Stimulated activated CD8-positive, alpha-beta memory T cell treated with anti-CD3 and anti-CD28 coated beads, Interleukin-15, amount 100 ng/mL, for 48 hours (primary cell): ENCODE results near the gene CCDC88C.

Experiments used
- DNase-seq, 2 donors: peaks; one replicate each; pipeline ENCODE4 v3.0.0-alpha.2; 2020; ENCODE audit warnings: low read depth in 2 of 2

The CCDC88C gene

DNA sequence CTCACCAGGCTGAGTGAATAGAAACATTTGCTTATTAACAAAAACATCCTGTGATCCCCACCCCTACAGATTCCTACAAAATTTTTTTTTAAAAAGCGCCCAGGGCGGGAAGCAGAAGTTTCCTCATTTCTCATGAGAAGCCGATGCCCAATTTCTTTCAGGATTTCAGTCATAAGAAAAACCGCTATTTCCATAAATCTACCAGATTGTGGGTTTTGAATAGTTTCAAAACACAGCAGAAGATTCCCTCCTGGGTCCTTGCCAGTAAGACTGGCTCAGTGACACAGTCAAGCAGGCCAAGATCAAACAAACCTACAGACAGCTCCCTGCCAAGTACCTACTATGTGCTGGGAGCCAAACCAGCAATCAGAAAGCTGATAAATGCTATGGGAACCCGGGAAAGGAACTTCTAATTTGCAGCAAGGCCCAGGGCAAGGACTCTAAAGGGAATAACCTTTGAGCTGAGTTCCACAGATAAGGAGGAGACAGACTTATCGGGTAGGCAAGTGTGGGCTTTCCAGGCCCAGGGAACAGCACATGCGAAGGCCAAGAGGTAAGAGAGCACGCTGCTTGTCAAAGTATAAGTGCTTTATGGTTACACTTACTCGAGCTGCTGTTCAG, 68.7 kb downstream of the CCDC88C start:
- DNase-seq, result no peak

DNA sequence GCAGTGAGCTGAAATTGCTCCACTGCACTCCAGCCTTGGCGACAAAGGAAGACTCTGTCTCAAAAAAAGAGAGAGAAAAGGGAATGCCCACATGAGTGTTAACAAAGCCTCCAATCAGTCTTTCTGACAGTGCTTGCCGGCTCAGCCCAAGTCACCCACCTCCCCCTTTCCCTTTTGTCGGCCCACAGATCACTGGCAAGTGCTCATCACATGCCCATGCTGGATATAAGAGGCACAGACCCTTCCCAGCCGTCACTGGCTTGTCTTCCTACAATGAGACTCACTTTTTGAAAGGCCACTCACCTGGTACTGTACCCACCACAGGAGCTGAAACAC, 70.8 kb downstream of the CCDC88C start:
- no peak for DNase-seq

DNA sequence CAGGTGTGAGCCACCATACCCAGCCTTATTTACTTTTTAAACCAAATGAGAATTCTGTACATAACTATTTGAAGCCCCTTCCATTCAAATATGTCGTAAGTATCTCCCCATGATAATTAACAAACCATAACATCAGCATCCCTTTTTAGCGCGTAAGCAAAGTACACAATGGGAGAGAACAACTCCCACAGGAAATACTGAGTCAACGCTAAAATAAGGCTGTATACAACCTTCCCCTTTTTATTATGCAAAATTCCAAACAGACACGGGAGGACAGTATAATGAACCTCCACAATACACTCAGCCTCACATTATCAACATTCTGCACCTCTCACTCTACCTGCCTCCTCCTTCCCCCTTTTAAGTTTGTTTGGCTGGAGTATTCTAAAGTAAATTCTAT, 73.5 kb downstream of the CCDC88C start:
- no peak for DNase-seq

DNA sequence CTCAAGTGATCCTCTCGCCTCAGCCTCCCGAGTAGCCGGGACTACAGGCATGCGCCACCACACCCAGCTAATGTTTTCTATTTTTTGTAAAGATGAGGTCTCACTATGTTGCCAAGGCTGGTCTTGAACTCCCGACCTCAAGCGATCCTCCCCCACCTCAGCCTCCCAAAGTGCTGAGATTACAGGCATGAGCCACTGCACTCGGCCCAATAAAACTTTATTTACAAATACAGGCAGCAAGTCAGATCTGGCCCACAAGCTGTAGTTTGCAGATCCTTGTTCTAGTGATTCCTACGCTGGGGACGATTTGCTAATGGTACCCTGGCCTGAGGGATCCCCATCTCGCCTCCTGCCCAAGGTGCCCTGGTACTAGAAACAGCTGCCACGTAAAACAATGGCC, 74.6 kb downstream of the CCDC88C start:
- no peak for DNase-seq

DNA sequence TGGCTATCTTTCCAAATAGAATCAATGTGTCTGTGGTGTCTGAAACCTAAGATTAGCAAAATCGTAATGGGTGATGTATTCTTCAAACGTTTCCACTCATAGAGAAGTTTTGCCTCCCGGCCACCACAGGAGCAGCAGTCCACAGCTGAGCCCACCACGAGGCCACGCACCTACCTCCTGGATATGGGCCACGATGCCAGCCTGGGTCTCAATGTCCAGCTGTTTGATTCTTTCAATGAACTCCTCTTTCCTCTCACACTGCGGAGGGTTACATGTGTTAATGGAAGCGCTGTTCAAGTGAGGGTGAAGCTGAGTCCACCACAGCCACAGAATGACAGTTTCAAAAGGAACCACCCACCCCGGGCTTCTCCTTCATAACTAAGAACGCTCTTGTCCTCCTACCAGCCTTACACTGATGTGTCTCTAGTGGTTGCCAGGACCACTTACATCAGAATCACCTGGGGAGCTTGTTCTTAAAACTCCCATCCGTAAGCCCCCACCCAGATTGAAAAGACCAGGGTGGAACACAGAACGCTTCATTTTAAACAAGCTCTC, 75.3 kb downstream of the CCDC88C start:
- DNase-seq, result no peak

DNA sequence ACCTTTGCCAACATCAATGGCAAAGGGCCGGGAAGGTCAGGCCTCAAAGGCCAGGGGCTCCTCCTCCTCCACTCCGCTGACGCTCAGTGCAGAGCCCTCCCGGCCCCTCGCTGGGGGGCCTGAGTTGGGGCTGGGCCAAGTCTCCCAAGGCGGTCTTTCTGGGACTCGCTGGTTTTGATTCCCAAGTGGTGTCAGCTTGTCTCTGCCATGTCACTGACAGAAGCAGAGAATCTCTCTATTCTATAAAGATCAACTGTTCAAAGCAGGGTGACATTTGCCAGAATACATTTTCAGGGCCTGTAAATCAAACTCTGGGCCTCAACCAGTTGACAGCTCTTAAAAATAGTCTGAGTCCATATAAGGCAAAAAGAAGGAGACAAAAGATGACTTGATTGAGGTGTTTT, 75.9 kb downstream of the CCDC88C start:
- DNase-seq, result no peak

DNA sequence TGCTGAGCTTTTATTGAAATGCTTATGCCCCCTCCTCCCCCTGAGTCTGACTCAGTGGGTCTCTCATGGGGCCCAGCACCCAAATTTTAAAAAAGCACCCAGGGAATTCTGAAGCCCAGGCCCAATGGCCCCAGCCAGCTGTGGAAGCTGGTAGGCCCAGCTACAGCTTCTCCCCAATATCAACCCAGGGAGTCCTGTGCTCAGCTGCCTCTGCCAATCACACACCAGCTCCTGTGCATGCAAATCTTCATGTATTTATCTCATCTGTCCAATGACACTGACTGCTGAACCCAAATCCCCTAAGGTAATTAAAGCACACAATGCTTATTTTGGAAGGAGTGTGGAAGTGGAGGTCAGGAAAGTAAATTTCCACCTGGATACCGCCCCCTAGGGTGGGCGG, 76.3 kb downstream of the CCDC88C start:
- no peak for DNase-seq

DNA sequence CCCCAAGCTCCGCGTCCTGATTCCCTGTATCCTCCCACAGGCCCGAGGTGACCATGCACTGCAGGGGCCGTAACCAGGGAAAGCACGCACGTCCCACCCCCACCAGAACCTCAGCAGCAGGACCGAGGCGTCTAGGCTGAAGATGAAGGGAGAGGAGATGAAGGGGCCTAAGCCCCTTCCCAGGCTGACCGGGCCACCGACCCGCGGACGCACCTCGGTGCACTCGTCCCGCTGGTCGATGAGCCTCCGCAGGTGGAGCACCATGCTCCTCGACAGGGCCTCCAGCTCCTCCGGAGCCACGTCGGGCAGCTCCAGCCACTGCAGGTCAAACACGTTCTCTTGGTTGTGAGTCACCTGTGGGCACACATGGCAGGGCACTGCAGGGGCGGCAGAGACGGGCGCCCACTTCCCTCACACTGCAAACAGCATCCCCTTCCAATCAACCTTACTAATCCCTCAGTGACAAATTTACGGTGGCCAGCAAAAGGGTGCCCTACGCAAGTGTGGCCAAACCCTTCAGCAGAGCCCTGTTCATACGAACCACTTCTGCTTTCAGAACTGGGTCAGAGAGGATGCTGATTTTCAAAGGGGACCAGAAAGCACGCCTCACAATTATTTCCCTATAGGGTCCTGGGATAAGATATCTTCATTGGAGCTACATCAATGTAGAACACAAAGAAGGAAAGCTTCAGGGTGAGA, 77.8 kb downstream of the CCDC88C start:
- DNase-seq, result no peak

DNA sequence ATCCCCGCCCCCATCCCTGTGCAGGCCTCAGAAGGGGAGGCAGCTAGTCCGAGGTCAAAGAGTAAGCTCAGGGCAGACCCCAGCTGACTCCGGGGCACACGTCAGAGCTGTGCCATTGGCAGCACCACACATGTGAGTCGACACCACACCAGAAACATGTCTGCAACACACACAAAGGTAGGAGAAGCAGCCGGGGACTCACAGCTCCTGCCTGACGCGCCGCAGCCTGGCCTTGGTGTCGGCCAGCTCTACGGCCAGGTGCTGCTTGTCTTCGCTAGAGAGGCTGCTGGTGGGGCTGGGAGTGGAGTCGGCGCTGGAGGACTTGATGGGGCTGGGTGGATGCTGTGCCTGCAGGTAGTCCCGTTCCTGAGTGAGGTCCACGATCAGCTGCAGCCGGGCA, 78.5 kb downstream of the CCDC88C start:
- no peak for DNase-seq

DNA sequence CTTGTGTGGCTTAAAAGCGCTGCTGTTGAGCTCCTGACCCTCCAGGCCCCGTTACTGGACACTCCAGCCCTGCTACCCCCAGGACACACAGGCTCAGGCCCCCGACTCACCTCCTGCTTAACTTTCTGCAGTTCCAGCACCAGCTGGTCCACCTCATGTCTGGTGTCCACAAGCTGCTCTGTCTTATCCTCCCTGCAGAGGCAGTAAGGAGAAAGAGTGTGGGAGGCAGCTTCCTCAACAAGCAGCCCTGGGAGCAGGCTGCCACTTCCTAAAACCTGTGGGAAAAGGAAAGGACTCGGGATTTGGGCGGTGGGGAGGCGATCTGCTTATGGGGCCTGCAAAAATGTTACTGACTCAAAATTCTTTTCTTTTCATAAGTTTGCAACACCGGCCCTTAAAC, 79.2 kb downstream of the CCDC88C start:
- DNase-seq, result no peak

DNA sequence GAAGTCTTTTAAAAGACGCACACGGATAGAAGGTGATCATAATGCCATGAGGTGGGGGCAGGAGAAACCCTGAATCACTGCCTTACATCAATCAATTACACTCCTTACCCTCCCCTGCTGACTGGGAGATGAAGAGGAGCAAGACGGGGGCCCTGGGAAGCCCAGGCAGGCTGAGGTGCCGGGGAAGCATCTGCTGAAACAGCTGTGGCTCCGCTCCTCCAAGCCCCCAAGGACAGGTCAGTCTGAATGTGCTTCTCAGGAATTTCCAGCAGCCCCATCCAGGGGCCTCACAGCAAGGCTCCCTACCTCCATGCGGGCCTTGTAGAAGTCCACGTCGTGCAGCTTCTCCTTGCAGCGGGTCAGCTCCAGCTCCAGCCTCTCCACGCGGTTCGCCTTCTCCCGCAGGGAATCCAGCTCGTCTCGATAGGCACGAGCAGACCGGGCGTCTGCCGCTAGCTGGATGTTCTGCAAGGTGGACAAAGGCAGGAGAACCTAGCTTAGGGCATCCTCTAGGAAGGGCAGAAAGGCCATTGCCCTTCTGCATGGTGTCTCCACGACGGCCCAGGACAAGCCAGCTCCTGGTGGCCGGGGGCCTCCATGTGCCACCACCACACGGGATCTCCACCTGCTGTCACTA, 79.8 kb downstream of the CCDC88C start:
- no peak for DNase-seq

DNA sequence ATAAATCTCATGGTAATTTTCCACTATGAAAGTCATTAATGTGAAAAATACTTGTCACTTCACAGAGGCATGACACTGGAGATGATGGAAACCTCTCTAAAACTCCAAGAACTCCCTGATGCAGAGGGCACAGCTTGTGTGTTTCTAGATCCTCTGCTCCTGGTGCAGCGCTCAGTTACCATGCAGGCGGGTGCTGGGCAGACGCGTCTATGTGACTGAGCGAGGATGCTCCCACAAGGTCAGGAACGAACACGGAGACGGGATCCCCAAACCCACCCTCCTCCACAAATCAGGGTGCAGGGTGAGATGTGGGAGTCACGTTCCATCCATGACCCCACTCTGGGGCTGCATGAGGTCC, 81.5 kb downstream of the CCDC88C start:
- no peak for DNase-seq

DNA sequence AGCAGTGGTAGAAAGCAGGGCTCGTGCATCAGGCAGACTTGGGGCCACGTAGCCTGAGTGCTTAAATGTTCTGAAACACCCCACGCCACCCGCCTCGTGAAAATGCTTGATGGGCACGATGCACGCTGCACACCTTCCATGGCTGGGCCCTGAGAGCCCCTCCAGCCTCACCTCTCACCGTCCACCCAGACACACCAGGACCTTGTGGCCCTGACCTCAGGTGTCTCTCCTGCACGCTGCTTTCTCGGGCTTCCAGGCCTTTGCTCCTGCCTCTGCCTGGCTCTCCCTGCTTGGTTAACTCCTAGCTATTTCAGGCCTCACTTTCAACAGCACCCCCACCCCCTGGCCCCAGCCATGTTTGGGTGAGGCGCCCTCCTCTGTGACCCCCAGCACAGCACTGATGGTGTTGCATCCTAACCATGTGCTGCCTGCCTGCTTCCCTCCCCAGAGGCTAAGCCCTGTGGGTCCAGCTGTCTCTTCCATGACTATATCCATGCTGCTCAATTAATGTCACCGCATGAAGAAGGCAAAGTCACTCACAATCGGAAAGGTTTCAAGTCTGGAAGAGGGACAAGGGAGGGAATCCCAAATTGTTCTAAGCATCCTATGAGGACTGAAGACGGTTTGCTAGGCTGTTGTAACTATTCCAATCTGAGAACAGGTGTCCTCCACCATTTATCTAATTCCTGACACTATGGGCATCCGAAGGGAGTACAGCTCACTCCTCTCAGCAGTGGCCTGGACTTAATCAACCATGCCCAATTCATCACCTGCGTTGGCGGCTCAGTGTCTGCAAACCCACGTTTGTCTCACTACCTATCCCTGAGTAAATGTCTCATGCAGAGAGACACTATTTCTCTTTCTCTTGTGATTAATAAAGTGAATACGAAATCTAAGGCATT, 82.2 kb downstream of the CCDC88C start:
- no peak for DNase-seq

DNA sequence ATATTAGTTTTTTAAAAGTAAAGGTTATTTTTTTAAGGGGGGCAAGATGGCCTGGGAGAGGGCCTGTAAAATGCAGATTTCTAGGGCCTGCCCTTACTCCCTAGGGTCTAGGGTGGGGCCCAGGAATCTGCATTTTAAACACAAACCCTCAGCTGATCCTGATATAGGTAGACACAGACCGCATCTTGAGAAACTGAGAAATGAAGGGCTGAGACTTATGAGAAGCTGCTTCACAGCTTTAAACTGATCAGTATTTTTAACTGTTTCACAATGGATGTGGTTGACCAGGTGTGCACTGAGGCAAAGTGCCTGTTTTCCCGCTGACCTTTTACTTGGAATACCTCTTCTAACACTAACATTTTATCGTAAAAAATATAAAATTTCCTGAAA, 84.0 kb downstream of the CCDC88C start:
- DNase-seq, result no peak

DNA sequence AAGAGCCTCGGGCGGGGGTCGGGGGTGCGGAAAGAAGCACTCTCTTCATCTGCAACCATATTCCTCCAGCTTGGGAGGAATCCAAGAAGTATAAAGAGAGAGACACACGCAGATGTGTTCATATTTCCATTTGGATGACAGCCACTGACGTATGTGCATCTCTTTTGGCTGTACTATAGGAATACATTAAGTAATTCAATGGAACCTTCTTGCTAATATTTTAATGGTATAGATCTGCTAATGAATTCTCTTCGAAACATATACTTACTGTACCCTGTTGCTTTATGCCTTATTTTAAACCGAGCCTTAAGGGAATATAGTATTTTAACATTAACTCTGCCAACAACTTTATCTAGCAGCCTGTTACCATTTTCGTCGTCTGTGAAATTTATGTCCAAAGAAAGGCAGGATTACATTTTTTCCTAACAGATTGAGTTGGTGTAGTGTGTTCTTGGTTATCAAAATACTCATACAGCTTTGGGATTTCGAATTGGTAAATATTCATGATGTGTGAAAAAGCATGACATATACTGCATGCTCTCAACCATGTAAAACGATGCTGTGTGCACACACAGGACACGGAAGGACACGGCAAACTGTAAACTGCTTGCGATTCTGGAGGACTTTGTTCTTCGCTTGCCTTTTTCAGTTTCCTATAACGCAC, 84.5 kb downstream of the CCDC88C start:
- no peak for DNase-seq

DNA sequence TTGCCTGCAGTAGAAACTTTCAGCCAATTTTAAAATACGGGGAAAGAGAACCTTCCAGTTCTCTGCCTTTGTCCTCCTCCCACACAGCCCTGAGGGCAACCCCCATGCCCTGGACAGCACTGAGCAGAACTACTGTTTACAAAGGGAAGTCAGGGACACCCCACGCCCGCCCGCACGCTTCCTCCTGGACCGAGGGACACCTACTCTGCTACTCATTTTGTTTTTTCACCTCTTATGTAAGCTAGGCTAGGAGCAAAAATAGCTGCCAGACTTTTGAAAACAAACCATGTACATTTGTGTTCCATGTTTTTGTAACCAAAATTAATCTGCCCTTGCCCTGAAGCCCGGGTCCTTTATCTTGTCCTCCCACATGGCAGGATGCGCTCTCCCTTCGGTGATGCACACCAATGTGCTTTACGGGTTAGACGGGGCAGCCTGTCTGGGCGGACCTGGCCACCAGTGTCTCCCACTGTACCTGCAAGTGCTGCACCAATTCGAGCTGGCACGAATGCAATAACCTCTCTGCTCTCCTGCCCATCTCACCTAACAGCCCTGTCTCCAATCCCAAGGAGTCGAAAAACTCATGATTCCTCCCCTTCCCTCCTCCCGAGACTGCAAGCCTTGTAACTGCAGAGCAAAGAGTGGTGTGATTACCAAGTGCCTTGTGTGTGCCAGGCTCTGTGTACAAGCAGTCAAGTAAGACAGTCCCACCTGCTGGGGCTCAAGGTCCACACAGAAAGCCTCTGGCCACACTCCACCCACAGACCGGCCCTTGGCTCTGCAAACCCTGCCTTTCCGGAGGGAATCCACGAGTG, 85.2 kb downstream of the CCDC88C start:
- DNase-seq, result no peak

DNA sequence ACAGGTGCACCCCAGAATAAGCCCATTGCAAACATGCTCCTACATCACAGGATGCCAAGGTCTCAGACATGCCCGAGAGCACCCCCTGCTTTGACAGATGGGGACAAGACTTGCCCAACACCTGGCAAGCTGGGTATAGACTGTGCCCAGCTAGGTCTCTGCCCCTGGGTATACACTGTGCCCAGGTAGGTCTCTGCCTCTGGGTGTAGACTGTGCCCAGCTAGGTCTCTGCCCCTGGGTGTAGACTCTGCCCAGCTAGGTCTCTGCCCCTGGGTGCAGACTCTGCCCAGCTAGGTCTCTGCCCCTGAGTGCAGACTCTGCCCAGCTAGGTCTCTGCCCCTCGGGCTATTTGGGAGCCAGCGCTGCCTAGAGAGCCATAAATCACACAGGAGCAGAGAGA, 85.9 kb downstream of the CCDC88C start:
- DNase-seq, result no peak

DNA sequence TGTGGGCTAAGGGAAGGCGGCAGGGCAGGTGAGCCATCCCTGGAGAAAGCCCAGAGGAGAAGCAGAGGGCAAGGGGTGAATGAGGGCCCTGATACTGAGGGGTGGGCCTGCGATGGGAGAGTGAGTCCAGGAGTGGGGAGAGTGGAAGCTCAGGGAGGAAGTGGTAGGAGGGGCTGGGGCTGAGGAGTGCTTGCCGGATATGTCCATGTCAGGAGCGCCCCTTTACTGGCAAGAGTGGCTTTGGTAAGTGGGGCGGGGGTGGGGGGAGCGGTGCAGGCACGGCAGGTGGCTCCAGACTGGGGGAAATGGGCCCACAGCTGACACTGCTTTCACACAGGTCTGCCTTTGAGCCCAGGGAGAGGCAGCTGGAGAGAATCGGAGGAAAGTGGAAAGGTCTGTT, 86.8 kb downstream of the CCDC88C start:
- no peak for DNase-seq

DNA sequence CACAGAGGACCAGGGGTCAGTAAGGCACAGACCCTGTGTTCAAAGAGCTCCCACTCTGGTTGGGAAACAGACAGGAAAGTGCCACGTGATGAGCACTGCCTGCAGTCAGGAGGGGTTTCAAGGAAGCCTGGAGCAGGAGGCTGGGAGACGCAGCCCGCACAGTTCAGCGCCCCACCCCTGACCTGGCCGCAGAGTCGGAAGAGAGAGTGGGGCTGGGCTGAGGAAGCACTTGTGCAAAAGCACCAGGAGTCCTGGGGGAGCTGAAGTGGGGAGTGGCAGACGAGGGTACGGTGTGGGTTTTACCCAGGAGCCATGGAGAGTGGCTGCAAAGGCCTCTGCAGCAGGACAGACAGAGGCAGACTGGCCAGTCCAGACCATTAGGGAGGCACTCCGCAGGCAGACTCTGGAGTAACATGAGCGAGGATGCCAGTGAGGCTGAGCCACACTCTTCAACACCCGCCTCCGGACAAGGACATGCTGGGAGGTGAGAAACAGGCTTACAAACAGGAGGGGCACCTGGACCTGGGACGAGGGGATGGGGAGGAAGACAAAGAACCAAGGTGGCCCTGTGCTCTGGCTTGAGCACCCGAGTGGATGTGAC, 87.4 kb downstream of the CCDC88C start:
- no peak for DNase-seq

DNA sequence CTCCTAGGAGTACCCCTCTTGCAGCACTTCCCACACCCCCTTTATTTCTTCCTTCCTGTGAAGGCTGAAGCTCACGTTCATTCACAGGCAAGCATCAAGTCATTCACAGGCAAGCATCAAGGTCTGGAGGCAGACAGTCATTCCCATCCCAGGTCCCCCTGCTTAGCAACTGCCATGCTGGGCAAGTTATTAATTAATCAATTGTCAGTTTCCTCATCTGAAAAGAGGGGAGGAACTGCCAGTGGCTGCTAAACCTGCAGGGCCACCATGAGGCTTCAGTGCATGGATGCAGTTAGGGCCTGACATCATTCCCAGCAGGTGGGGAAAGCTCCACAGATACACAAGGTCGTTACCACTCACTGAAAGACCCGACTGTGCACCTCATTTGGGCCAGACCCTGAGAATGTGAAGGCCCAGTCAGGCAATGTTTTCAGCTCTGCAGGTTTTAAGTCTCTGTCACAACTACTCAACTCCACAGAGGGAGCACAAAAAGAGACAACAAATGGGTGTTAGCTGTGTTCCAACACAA, 88.1 kb downstream of the CCDC88C start:
- DNase-seq, result no peak
